Brain pericyte (primary cell): ENCODE data around the gene PELI2.
A peak's percentile ranks its signal among the peaks of the same experiment; 100 is the strongest.
"Not testable (repeated sequence)": the region's sequence is repeated elsewhere in the genome, so short reads cannot be mapped to it uniquely, and the experiment has no call there.

ENCODE experiments used
- DNase-seq: peaks from one replicate; pipeline ENCODE4 v3.0.0-alpha.2; 2012; ENCODE audit warnings: low read depth, low spot score

PELI2 gene

DNA sequence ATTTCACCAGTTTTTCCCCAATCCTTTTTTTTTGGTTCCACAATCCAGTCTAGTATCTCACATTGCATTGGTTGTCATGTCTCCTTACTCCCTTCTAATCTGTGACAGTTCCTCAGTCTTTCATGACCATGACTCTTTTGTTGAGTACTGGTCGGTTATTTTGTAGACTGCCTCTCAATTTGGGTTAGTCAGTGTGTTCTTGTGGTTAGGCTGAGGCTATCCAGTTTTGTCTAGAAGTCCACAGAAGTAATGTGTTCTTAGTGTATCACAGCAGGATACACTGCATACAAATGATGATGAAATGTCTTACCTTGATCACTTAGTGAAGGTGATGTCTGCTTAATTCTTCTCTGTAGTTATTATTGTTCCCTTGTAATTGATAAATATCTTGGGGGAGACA is 24.8 kb downstream of the PELI2 start:
- no peak for DNase-seq

DNA sequence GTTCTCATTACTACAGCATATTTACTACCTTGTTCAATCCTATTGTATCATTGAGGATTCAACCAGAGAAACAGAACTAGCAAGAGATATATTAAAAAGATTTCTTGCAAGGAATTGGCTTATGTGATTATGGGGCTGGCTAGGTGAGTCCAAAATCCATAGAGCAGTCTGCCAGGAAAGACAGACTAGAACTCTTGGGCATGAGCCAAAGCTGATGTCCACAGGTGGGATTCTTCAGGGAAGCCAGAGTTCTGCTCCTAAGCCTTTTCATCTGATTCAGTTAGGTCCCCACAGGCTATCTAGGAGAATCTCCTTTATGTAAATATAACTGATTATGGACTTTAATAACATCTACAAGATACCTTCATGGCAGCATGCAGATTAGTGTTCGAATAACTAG is 26.0 kb downstream of the PELI2 start:
- DNase-seq, result no peak

DNA sequence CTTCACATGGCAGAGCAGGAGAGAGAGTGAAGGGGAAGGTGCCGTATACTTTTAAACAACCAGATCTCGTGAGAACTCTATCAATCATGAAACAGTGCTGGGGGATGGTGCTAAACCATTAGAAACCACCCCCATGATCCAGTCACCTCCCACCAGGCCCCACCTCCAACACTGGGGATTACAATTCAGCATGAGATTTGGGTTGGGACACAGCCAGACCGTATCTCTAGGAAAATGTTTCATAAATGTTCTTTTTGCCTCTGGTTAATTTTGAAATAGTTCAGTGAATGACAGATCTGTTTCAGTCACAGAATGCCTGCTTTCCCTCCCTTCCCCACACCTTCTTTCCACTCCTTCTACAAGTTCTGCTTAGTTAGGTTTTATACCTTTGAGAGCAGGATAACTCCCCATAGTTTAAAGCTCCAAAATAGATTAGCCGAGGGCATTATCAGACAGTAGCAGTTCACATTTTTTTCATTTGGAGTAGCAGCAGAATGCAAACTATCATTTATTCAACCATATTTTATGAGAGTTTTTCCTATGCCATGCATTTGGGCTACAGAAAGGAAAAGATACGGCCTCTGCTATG is 27.1 kb downstream of the PELI2 start:
- DNase-seq, result no peak

DNA sequence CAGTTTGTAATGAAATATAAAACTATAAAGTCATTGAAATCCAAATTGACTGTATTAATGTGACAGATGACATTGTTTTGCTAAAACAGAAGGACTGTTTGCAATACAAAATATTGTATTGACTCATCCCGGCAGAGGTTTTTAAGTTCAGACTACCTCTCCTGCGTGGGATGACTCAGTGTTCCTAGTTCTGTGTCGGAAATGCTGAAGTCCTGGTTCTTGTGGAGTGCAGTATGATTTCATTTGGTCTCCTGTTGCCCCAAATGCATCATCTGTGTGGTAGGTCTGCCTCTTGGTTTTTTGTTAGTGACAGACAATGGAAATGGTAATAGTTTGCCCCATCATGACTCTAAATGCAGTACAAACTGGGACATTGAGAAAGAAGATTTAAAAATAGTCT is 27.8 kb downstream of the PELI2 start:
- peak; percentile 37 for DNase-seq

DNA sequence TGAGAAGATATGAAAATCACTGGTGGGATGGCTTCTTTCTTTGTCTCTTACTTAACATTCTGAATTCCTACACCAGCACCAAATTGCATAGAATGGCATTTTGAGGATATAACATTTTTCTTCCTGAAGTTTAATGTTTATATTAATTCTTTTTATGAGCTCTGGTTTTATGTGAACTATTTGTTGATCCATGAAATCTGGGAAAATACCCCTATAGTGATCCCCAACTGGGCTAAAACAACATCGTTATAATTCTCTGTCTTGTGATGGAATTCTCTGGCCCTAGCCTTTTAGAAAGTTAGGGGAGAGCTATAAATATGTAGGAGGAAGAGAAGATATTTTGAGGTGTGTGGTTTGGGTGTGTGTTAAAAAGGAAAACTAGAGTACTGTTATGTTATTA is 29.2 kb downstream of the PELI2 start:
- DNase-seq, result no peak

DNA sequence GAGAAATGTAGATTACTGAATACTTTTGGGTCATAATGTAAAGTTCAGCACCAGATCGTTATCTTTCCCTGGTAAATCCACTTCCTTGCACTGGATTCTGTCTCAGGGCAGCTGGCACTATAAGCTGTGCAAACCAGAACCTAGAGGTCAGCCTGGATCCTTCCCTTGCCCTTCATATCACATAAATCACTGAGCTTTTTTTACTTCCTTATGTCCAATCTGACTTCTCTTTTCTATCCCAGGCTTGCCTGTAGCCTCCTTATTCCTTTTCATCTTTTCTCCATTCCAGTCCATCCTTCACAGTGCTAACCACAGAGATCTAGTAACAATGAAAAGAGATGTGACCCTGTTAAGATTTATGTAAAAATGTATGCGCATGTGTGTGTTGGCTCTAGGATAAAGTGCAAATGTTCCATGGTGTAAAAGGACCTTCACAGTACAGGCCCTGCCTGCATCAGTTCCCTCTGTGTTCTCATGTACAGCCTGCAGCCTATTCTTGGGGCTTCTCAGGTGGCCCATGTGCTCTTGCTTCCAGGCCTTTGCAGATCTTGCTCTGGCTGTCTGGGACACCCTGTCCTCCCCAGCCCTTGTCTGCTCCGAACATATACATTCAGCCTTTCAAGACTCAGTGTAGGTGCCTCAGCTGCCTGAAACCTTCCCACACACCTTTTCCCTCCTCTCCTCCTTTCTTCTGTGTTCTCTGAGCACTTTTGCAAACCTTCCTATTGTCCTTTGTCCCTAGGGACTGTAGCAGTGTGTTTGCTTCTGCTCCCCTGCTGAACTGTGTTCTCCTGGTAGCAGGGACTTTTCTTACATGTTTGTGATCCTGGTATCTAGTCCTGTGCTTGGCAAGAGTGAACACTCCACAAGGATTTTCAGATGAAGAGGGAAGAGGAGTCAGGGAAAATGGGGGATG is 30.0 kb downstream of the PELI2 start:
- no peak for DNase-seq

DNA sequence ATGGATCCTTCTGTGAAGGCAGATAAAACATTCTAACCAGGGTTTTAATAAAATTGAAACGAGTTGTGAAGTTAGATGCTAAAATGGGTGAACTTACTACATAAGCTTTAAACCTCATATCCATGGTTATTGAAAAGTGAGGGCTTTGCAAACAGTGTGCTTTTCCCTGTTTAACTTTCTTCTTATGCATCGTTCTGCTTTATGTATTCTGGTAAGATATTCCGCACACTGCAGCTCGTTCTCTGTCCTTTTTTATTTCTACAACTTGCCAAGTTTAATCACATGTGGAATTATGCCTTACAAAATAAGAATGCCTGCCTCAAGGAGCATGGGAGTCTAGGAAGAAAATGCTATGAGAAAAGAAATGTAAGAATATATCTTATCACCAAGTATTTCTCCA is 30.9 kb downstream of the PELI2 start:
- no peak for DNase-seq

DNA sequence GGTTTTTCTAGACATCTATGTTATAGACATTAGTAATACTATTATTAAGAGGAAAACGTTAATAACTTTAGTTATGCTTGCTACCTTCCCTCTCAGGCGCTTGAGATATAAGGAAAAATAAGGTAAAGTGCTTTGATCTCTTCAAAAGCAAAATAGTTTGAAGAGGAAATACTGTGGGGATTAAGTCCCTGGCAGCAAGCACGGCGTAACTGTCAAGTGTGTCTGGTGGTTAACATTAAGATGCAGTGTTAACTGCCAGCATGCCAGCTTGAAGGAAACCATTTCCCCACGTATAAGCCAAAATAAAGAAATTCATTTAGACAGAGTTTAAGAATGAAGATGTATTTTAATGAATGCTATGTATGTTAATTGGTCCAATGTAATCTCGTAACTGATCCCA is 31.8 kb downstream of the PELI2 start:
- DNase-seq, result no peak

DNA sequence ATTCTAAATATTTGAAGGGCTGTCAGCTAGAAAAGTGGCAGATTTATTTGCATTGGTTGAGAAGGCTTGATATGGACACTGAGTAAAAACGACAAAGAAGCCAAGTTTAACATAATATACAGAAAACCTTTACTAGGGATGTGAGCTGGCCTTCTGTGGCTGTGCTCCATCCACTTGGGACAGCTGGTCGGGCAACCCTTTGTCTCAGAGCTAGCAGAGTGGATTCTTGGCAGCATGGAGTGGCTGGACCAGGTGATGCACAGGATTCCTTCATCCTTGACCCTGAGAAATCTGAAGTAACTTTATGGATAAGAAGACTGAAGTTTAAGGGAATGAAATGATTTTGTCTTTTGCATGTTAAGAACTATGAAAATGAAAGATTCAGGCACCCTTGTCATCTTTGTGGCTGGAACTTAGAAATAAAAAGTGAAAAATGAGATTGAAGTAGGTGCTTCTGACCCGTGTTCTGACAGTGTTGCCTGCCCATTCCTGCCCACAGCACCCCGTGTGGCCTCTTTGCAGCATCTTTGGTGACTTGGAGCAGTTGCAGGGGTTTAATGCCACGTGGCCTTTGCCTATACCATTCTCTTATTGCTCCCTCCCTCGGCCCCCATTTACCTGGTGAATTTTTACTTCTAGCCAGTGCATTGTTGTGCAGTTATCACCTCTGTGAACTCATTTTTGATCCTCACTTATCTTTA is 32.6 kb downstream of the PELI2 start:
- no peak for DNase-seq

DNA sequence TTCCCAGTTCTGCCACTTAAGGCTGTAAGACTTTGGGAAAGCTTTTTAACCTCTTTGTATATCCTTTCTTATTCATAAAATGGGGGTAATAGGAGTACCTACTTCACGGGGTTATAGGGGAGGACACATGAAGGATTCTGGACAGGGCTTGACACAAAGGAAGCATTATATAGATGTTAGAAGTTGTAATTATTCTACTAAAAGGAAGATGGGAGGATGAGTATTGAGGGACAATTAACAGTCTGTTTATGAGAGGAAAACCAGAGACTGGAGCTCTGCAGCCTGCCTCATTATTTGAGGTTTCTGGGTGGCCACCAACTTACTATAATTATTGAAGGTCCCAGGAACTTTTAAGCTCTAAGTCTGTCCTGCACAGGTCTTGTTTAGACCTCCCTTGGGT is 34.0 kb downstream of the PELI2 start:
- DNase-seq, result no peak

DNA sequence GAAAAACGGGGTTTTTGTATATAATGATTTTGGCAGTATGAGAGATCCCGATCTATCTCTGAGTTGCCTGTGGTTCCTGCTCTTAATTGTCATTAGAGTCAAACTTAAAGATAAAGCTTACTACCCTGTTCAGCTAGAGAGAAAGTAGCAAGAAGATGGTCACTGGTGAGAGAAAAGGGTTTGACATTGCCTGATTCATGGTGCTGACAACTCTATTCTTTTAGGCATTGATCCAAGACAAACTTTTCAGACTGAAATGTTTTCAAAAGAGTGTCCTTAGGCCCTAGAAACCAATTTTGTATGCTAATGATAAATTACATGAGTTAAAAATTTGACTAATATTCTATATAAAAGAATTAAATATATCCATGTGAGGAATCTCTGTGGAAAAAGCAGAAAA is 35.1 kb downstream of the PELI2 start:
- no peak for DNase-seq

DNA sequence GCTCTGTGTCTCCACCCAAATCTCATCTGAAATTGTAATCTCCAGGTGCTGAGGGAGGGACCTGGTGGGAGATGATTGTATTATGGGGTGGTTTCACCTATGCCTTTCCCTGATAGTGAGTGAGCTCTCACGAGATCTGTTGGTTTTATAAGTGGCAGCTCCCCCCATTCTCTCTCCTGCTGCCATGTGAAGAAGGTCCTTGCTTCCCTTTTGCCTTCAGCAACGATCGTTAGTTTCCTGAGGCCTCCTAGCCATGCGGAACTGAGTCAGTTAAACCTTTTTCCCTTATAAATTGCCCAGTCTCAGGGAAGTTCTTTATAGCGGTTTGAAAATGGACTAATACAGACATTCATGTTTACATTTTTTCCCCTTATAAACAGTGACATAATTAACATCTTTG is 36.1 kb downstream of the PELI2 start:
- no peak for DNase-seq

DNA sequence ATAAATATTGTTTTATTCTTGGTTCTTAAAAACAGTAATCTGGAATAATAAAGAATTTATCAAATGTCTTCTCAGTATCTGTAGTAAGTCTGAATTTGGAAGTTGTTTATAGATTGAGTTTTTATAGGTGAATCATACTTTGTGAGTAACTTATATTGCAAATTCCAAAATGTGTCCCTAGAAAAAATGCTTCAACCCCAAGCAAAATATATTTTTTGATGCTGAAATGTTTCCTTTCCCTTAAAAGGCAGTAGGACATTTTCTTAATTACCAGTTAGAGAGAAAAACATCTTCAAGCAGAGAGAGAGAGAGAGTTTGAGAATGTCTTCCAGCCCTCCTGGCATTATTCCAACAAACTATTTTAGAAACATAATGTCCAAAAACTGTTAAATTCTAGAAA is 37.9 kb downstream of the PELI2 start:
- no peak for DNase-seq

DNA sequence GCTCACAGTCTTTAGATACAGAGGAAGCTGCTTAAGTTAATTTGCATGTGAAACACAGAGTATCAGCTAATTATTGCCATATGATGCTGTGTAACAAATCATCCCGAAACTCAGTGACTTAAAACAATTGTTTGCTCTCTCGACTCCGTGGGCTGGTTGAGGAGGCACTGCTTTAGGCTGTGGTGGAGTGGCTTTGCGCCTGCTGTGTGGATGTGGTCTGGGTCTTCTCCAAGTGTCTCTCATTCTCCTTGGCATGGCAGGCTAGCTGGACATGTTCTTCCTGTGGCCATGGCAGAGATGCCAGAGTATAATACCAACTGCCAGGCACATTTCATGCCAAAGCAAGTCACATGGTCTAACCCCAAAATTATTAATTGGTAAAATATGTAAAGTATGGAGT is 40.9 kb downstream of the PELI2 start:
- no peak for DNase-seq

DNA sequence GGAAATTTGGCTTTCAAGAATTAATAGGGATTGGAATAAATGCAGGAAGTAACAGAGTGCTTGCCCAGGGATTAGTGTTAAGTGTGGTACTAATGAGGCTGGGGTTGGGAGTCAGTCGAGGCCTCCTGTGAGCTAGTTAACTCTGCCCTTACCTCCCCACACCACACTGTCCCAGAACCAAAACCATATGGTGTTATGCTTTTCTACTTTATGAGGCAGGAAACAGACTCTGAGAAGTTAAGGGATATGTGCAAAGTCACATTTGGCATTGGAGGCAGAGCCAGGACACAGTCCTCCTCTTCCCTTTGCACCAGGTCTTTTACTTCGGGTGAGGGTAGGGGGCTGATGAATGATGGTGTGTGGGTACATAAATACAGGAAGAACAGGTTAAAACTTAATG is 41.9 kb downstream of the PELI2 start:
- DNase-seq, result no peak

DNA sequence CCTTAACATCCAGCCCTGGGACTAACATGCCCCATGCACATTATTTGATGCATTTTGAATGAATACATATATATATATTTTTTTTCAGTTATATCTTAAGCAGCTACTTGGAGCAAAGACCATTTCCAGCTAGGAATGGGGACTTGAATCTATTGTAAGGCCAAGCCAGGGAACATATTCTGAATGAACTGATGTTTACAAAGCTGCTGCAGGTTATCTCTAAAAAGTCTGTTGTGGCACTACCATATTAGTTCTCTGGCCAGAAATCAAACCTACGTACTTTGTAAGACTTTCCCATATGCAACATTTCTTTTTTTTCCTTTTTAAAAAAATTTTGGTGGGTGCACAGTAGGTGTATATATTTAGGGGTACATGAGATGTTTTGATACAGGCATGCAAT is 43.4 kb downstream of the PELI2 start:
- DNase-seq, result no peak

DNA sequence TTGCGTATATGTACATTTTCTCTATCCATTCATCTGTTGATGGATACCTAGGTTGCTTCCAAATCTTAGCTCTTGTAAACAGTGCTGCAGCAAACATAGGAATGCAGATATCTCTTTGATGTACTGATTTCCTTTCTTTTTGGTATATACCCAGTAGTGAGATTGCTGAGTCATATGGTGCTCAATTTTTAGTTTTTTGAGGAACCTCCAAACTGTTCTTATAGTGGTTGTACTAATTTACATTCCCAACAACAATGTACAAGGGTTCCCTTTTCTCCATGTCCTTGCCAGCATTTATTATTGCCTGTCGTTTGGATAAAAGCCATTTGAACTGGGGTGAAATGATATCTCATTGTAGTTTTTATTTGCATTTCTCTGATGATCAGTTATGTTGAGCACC is 44.3 kb downstream of the PELI2 start:
- no peak for DNase-seq

DNA sequence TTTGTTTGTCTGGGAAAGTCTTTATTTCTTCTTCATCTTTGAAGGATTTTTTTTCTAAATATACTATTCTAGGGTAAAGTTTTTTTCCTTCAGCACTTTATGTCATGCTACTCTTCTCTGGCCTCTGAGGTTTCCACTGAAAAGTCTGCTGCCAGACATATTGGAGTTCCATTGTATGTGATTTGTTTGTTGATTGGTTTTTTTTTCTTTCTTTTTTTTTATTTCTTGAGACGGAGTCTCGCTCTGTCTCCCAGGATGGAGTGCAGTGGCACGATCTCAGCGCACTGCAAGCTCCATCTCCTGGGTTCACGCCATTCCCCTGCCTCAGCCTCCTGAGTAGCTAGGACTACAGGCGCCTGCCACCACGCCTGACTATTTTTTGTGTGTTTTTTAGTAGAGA is 48.4 kb downstream of the PELI2 start:
- DNase-seq, result not testable (repeated sequence)

DNA sequence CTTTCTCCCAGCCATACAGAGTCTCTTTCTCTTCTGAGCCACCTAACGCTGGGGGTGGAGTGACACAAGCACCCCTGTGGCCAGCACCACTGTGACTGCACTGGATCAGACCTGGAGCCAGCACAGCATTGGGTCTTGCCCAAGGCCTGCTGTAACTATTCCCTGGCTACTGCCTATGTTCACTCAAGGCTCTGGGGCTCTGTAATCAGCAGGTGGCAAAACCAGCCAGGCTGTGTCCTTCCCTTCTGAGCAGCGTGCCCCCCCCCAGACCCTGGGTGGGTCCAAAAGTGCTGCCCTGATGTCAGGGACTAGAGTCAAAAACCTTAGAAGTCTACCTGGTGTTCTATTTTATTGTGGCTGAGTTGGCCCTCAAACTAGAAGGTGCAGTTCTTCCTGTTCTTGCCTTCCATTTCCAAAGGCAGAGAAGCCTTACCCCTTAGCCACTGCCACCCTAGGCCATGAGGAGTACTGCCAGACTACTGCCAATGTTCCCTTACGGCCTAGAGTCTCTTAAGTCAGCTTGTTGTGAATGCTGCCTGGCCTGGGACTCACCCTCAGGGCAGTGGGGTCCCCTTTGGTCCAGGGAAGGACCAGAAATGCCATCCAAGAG is 49.9 kb downstream of the PELI2 start:
- DNase-seq, result no peak

DNA sequence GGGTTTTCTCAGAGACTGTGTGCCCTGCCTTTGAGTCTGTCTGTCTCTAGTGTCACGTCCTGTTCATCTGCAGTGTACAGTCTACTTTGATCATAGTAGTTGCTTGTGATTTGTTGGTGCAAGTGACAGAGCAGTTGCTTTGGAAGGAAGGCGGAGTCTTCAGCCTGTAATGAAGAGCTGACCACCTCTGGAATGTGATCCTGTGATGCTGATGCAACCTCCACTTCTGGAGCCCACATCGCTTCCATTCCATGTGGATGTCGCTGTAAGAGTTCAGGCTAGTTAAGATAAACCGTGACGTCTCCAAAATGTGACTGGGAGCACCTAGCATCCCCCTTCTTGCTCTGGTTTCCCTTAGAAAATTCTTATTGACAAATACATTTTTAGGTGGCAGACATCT is 51.8 kb downstream of the PELI2 start:
- DNase-seq, result no peak

DNA sequence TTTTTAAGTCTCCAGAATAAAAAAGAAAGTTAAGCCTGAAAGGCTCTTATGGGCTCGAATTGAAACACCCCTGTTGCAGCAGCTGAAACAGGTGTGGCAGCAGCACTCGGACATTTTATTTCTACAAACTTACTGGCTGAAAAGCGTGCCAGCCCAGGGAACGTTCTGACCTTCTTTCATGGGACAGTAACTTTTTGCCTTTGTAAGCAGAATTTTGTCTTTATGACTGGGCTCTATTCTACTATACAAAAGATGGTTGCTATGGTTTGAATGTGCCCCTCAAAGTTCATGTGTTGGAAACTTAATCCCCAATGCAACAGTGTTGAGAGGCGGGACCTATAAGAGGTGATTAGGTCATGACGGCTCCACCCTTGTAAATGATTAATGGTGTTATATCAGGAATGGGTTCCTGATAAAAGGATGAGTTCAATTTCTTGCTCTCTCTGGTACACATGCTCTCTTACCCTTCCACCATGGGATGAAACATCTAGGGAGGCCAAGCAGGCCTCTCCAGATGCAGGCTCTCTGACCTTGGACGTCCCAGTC is 52.7 kb downstream of the PELI2 start:
- DNase-seq, result no peak

DNA sequence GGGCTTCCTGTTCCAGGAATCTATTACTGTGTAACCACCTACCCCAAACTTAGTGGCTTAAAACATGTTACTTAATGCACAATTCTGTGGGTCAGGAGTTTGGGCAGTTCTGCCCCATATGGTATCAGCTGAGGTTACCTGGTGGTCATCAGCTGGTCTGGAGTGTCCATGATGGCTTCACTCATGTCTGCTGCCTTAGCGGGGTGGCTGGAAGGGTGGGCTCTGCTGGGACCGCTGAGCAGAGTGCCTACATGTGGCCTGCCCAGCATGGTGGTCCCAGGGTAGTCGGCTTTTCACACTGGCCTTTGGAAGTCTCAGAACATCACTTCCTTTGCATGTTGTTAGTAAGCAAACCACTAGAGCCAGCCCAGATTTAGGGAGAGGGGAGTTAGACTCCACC is 53.9 kb downstream of the PELI2 start:
- DNase-seq, result no peak
